ENCODE measurements around the gene BLVRA.
A peak's percentile ranks its signal among the peaks of the same experiment; 100 is the strongest.
"Not testable (repeated sequence)": the region's sequence is repeated elsewhere in the genome, so short reads cannot be mapped to it uniquely, and the experiment has no call there.

The BLVRA gene

GRCh38 chr7:43792471-43793150 is 34.1 kb downstream of the BLVRA start:
- Histone ChIP-seq H3K36me3 (peaks cover 68 to 95% (median 69%) of the 10 kb centered on the region in 3 donors), H3K27ac (no peak overlapping the region), H3K4me1 (no peaks in the 10 kb centered on the region), H3K9me3 (no peaks in the 10 kb centered on the region), H3K27me3 (no peaks in the 10 kb centered on the region), H3K4me3 (no peak overlapping the region)
- intact Hi-C loops (cut with DNase I; ENCODE audit: low total_unique reads), result no loop called here
- TF ChIP-seq CTCF (IDR thresholded peaks at IDR 0.05), result no peak
- DNase-seq, result peak in 1 of 2 donors; percentile 5

GRCh38 chr7:43799605-43800004 is 41.1 kb downstream of the BLVRA start:
- no peak for DNase-seq
- intact Hi-C loops (cut with DNase I; ENCODE audit: low total_unique reads), result no loop called here
- H3K27me3 ChIP-seq, result no peaks in the 10 kb centered on the region
- H3K36me3 ChIP-seq, result peaks cover 48 to 90% (median 63%) of the 10 kb centered on the region in 3 donors
- H3K27ac ChIP-seq, result no peak overlapping the region
- H3K9me3 ChIP-seq, result no peaks in the 10 kb centered on the region
- no peak for TF ChIP-seq CTCF (IDR thresholded peaks at IDR 0.05)
- no peaks in the 10 kb centered on the region for H3K4me1 ChIP-seq
- no peak overlapping the region for H3K4me3 ChIP-seq

- Histone ChIP-seq H3K27ac (no peak overlapping the region), H3K27me3 (no peaks in the 10 kb centered on the region), H3K4me3 (no peak overlapping the region), H3K36me3 (peaks cover 83 to 97% (median 87%) of the 10 kb centered on the region in 3 donors), H3K9me3 (no peaks in the 10 kb centered on the region), H3K4me1 (no peaks in the 10 kb centered on the region)
- TF ChIP-seq CTCF (IDR thresholded peaks at IDR 0.05), result no peak
- DNase-seq, result no peak
- intact Hi-C loops (cut with DNase I; ENCODE audit: low total_unique reads), result no loop called here
Observed at GRCh38 chr7:43803865-43804264, 45.4 kb downstream of the BLVRA start.

- Histone ChIP-seq H3K9me3 (no peaks in the 10 kb centered on the region), H3K27ac (no peak overlapping the region), H3K4me1 (no peaks in the 10 kb centered on the region), H3K36me3 (peaks cover 46 to 57% (median 56%) of the 10 kb centered on the region in 3 donors), H3K27me3 (no peaks in the 10 kb centered on the region), H3K4me3 (no peak overlapping the region)
- DNase-seq, result no peak
- no peak for TF ChIP-seq CTCF (IDR thresholded peaks at IDR 0.05)
- intact Hi-C loops (cut with DNase I; ENCODE audit: low total_unique reads), result no loop called here
Observed at GRCh38 chr7:43808410-43808809, 49.9 kb downstream of the BLVRA start.

GRCh38 chr7:43810195-43810941 is 51.9 kb downstream of the BLVRA start:
- H3K4me1 ChIP-seq; H3K9me3 ChIP-seq; intact Hi-C loops (cut with DNase I; ENCODE audit: low total_unique reads); DNase-seq; H3K4me3 ChIP-seq; H3K27me3 ChIP-seq; H3K27ac ChIP-seq: not testable (repeated sequence)
- peaks cover 27 to 37% (median 37%) of the 10 kb centered on the region in 3 donors for H3K36me3 ChIP-seq
- peak in 1 of 2 experiments; percentile 6 for TF ChIP-seq CTCF (IDR thresholded peaks at IDR 0.05)

Data from tibial artery (tissue), 4 donors.